Stimulated activated CD4-positive, alpha-beta T cell treated with anti-CD3 and anti-CD28 coated beads, Interleukin-12 subunit alpha, Interleukin-12 subunit beta, amount 100 ng/mL, for 24 hours (primary cell): ENCODE measurements around the gene CFAP74.

ENCODE experiments used
- DNase-seq, 2 experiments: peaks; one replicate each; pipeline ENCODE4 v3.0.0-alpha.2; 2020; ENCODE audit warnings: low read depth in 2 of 2

CFAP74 gene

DNA sequence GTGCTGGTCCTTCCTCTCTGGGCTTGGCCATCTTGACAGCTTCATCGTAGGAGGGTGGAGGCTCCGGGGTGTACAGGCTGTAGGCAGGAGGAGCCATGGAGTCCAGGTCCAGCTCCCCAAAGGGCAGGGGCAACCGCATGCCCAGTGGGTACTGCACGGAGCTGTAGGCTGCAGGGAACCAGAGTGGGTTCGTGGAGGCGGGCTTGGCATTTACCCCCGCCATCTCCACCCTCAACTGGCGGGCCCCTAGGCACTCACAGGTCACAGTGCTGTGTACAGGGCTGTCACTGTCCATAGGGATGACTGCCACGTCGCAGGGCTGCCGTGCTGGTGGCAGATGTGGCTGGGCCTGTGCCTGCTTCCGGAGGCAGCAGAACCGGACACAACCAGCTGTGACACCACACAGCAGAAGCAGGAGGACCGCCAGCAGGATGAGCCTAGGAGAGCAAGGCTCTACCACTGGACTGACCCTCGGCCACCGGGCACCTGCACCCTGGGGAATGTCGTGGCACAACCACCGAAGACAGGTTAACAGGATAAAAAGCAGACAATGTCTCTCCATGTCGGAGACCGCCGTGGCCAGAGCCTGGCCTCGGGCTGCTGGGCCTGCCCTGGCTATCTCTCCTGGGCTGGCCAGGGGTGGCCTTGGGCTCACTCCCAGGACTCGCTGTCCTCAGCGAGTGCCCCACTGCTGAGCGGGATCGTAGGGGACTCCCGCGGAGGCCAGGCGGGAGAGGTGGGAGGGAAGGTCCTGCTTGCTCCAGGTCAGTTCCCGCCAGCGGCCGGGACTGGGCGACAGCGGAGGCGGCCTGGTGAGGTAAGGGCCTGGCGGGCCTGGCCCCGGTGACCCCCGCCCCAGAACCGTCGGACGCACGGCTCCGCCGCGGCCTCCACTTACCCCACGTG lies 85.3 kb downstream of the CFAP74 start:
- DNase-seq, result no peak

DNA sequence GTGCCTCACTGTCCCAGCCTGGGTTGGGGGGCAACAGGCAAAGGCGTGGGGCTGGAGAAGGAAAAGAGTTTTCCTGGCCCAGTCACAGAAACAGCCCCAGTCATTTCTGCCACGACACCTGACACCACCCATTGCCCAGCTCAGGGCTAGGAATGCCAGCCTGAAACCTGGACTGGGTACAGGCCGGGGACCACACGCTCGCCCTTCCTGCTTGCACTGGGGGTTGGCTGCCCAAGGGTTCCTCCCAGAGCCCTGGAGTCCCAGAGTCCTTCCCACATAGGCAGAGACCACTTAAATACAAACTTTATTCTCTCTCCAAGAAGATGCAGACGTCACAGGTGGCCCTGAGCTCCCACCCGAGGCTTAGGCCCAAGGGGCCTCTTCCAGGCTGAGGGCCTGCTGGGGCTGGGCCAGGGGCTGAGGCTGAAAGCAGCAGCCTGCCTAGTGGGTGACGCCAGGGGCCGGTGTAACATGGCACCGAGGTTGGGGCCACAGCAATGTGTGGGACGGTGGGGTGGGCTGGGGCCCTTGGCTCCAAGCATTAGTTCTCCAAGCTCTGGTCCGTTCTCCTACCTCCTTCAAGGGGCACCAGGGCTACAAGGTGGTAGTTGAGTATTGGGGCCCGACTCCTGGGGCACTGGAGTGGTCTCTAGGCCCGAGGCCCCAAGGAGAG lies 86.1 kb downstream of the CFAP74 start:
- DNase-seq, result no peak

DNA sequence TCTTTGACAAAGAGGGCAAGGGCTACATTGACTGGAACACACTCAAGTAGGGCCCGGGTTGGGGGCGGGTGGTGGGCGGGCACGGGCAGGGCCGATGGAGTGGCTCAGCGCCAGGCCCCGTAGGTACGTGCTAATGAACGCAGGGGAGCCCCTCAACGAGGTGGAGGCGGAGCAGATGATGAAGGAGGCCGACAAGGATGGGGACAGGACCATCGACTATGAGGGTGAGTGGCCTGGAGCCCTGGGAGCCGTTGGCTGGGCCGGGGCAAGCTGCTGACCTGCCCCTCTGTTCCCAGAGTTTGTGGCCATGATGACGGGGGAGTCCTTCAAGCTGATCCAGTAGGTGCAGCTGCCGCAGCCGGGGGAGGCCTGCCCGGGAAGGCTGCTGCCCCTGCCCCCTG lies 86.7 kb downstream of the CFAP74 start:
- no peak for DNase-seq

DNA sequence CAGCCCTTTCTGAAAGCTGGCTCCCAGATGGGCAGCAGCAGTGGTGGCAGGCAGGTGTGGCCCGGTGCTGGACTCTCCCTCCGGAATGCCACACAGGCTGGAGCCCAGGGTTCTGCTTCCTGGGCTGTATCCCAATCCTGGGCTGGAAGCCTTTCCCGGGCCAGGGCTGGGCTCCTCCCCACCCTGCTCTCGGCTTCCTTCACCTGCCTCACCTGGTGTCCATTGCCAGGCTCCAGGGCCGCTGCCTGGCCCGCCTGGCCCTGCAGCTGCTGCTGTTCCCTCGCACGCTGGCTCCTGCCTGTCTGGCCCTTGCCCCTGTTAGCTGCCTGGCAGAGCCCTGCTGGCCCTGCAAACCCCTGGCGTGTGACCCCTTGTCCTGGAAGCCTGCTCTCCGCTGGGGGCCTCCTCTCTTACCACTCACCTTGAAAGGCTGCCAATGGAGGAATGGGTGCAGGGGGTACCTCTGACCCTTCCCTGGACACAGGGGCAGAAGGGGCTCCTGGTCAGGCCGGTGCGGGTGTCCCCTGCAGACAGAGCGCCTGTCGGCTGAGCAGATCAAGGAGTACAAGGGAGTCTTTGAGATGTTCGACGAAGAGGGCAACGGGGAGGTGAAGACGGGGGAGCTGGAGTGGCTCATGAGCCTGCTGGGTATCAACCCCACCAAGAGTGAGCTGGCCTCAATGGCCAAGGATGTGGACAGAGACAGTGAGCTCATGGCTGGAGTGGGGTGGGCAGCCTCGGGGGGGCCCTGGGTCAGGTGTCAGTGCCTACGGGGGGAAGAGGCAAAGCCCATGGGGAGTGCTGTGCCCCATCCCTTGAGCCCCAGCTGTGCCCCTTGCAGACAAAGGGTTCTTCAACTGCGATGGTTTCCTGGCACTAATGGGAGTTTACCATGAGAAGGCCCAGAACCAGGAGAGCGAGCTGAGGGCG lies 87.4 kb downstream of the CFAP74 start:
- DNase-seq, result no peak

GRCh38 chr1:1914971-1915692 lies 88.5 kb downstream of the CFAP74 start, which contains the start of gene CALML6:
Gene CALML6, plus strand, starts transcription at chr1:1915260. Its CDS starts 21 bp downstream, at chr1:1915281.
- DNase-seq, result no peak

DNA sequence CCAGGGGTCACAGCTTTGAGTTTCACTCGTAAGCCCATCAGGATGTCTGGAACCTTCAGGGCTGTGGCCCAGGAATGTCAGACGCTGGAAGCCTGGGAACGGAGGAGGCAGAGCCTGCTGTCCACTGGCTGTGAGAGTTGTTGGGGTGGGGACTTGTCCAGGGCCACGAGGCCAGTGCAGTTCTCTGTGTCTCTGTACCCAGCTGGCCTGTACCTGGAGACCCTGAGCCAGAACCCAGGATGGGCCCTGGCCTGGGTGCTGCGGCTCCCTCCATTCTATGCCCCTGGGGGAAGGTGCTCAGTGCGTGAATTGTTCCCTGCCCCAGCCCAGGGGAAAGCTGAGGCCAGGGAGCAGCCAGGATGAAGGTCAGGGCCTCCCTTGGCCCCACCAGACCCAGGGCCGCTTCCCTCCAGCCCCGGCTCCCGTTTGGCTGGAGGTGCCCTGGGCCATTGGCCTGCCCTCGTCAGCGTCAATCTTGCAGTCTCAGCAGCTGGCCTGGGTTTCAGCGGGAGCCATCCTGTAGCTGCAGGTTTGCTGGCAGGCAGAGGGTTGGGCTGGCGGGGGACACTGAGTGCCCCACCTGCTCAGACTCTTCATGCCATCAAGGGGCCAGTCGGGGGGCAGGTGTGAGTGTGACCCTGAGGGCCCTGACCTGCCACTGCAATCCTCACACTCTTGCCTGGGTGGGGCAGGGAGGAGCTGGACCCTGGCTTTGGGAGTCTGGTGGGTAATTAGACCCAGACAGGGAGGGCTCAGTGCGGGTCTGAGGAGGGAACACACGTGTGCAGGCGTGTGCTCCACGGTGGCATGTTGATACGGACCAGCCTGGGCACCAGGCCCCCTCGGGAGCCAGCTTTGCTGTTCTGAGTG lies 89.2 kb downstream of the CFAP74 start:
- no peak for DNase-seq

DNA sequence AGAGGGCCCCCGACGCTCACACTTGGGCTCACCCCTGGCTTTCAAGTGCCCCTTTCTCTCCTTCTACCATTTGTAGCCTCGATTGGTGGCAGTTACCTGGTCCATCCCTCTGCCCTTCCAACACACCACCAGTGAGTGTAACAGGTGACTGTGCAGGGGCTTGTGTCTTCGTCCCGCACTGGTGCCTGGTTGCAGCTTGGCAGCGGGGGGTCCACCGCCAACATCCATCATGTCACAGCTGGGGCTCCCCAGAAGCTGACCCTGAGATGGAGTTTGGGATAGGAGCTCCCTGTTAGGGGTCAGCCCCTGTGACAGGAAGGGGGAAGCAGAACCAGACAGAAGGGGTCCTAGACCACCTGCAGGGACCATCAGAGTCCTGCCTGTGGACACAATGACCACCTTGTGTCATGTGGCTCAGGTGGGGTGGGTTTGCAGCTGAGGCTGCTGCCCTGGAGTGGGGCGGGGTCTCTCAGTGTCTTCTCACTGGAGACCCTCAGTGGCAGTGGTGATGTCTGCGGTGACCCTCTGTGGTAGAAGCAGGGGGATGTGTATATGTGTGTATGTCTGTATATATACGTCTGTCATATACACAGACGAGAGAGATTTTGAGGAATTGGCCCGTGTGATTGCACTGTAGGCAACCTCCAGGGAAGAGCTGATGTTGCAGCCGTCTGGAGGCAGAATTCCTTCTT lies 92.1 kb downstream of the CFAP74 start:
- no peak for DNase-seq

DNA sequence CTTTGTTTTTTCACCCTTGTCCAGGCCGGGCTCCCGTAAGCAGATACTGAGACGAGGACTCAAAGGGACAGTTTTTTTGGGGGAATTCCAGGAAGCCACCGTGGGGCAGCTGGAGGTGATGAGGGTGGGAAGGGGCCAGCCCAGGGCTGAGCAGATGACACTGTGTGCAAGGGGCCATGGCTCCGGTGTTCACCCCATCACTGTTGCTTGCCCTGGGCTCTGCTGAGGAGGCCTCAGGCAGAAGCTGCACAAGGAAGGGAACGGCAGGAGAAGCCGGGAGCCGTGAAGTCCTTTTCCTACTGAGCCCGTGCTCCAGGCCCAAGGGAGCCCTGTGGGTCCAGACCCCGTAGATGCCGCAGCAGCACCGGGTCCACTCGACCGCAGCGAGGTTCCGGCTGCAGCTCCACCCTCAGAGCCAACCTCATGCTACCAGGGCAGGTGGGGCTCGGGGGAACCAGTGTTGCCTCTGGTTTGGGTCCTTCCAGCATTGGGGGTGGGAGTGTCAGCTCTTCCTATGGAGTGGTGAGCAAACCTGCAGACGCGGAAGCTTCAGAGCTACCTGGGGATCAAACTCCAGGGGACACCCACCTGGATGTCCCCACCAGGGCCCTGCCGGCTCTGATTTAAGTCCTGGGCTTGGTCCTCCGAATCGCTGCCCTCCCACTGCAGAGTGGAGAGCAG lies 92.8 kb downstream of the CFAP74 start:
- DNase-seq, result no peak

GRCh38 chr1:1910033-1910465 lies 93.5 kb downstream of the CFAP74 start:
- DNase-seq, result no peak

- no peak for DNase-seq
These were observed 95.1 kb downstream of the CFAP74 start for GRCh38 chr1:1908506-1908791.

DNA sequence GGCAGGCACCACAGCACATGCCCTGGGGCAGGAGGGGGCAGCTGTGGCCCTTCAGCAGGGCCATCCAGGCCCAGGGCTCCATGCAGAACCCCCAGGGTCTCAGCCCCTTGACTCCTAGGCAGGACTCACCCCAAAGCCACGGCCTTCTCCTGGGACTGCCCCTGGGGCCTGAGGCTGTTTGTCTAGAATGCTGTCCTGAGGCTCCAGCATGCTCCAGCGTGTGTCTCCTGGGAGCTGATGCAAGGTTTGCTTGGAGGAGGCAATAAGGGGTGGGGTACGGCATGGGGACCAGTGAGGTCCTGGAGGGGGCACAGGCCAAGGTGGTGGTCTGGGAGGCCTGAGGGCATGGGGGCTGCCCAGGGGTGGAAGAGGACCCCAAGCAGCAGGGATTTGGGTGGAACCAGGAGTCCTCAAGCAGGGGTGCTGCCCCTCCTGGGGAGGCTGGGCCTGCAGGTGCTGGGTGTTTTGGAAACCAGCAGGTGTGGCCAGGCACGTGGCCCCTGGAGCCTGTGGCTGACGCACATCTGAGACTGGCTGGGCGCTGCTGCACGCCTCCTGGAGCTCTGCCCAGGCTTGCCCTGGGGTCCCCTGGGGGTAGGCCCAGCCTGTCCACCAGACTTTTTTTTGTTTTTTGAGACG lies 96.4 kb downstream of the CFAP74 start:
- no peak for DNase-seq

- peak; percentile 45 to 64 for DNase-seq
These were observed 97.1 kb downstream of the CFAP74 start for GRCh38 chr1:1906185-1907097.

DNA sequence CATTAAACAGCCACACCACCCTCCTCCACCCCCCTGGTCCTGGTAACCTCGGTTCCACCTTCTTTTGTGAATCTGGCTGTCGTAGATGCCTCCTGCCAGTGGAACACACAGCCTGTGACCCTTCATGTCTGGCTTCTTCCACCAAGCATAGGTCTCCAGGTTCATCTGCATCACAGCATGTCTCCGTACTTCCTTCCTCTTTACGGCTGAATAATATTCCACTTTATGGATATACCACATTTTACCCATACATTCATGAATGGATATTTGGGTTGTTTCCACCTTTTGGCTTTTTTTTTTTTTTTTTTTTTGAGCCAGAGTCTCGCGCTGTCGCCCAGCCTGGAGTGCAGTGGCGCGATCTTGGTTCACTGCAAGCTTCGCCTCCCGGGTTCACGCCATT lies 100.4 kb downstream of the CFAP74 start:
- DNase-seq, result no peak

- no peak for DNase-seq
These were observed 101.8 kb downstream of the CFAP74 start for GRCh38 chr1:1901641-1902294.

- DNase-seq, result no peak
These were observed 102.5 kb downstream of the CFAP74 start for GRCh38 chr1:1900883-1901640.

- DNase-seq, result no peak
These were observed 103.6 kb downstream of the CFAP74 start for GRCh38 chr1:1899967-1900327.
